HEK293 (cell line): ENCODE measurements around the gene ZNF84.

Experiments used
- GLIS2 ChIP-seq: fragments of 450-650 bp; formaldehyde crosslinking; IDR thresholded peaks from 2 replicates; pipeline ENCODE4 v1.5.1; 2016; ENCODE audit warnings: missing biosample characterization, missing genetic modification characterization
- HOXA7 ChIP-seq: sonication (generic); formaldehyde crosslinking; IDR thresholded peaks from 2 replicates; pipeline ENCODE4 v1.8.1; 2022; ENCODE audit warnings: missing genetic modification reagents, borderline replicate concordance
- KLF1 ChIP-seq: fragments of 450-650 bp; formaldehyde crosslinking; IDR thresholded peaks from 2 replicates; pipeline ENCODE4 v1.5.1; 2016; ENCODE audit warnings: missing biosample characterization, missing genetic modification characterization
- KLF16 ChIP-seq: fragments of 450-650 bp; formaldehyde crosslinking; IDR thresholded peaks from 2 replicates; pipeline ENCODE4 v1.5.1; 2017; ENCODE audit warnings: missing biosample characterization, missing genetic modification characterization
- KLF17 ChIP-seq: fragments of 450-650 bp; formaldehyde crosslinking; IDR thresholded peaks from 2 replicates; pipeline ENCODE4 v1.5.1; 2016; ENCODE audit warnings: missing biosample characterization, missing genetic modification characterization
- MEIS1 ChIP-seq: sonication (generic); formaldehyde crosslinking; IDR thresholded peaks from 2 replicates; pipeline ENCODE4 v1.8.1; 2022; ENCODE audit warnings: missing genetic modification reagents, mild to moderate bottlenecking, borderline replicate concordance
- MZF1 ChIP-seq: fragments of 450-650 bp; formaldehyde crosslinking; IDR thresholded peaks from 2 replicates; pipeline ENCODE4 v1.5.1; 2017; ENCODE audit warnings: missing biosample characterization, missing genetic modification characterization, borderline replicate concordance
- SETDB1 ChIP-seq: IDR thresholded peaks from one replicate; pipeline ENCODE4 v1.6.1; 2017; ENCODE audit warnings: mild to moderate bottlenecking, low read length, moderate library complexity, mixed read lengths; ENCODE audit not compliant: insufficient read length
- ZBTB17 ChIP-seq: fragments of 450-650 bp; formaldehyde crosslinking; IDR thresholded peaks from 2 replicates; pipeline ENCODE4 v1.5.1; 2016; ENCODE audit warnings: missing biosample characterization, missing genetic modification characterization
- ZBTB21 ChIP-seq: fragments of 450-650 bp; formaldehyde crosslinking; IDR thresholded peaks from 2 replicates; pipeline ENCODE4 v1.5.1; 2017; ENCODE audit warnings: missing biosample characterization, missing genetic modification characterization
- ZNF146 ChIP-seq: fragments of 450-650 bp; formaldehyde crosslinking; IDR thresholded peaks from 2 replicates; pipeline ENCODE4 v1.5.1; 2016; ENCODE audit warnings: missing biosample characterization, missing genetic modification characterization
- ZNF184 ChIP-seq: fragments of 450-650 bp; IDR thresholded peaks from 2 replicates; pipeline ENCODE4 v1.5.1; 2018; ENCODE audit warnings: missing biosample characterization, mild to moderate bottlenecking, missing genetic modification characterization
- ZNF202 ChIP-seq: fragments of 450-650 bp; formaldehyde crosslinking; IDR thresholded peaks from 2 replicates; pipeline ENCODE4 v1.5.1; 2016; ENCODE audit warnings: missing biosample characterization, missing genetic modification characterization, borderline replicate concordance
- ZNF280D ChIP-seq: fragments of 450-650 bp; formaldehyde crosslinking; IDR thresholded peaks from 2 replicates; pipeline ENCODE4 v1.5.1; 2016; ENCODE audit warnings: missing biosample characterization, missing genetic modification characterization
- ZNF341 ChIP-seq: fragments of 450-650 bp; formaldehyde crosslinking; IDR thresholded peaks from 2 replicates; pipeline ENCODE4; 2016; ENCODE audit warnings: low read depth, missing biosample characterization, missing genetic modification characterization
- ZNF37A ChIP-seq: fragments of 450-650 bp; IDR thresholded peaks from 2 replicates; pipeline ENCODE4 v1.5.1; 2018; ENCODE audit warnings: missing biosample characterization, missing genetic modification characterization
- ZNF433 ChIP-seq: fragments of 450-650 bp; formaldehyde crosslinking; IDR thresholded peaks from 2 replicates; pipeline ENCODE4 v1.5.1; 2016; ENCODE audit warnings: missing biosample characterization, missing genetic modification characterization, low read depth
- ZNF449 ChIP-seq: fragments of 450-650 bp; formaldehyde crosslinking; IDR thresholded peaks from 2 replicates; pipeline ENCODE4 v1.5.1; 2017; ENCODE audit warnings: missing biosample characterization, mild to moderate bottlenecking, missing genetic modification characterization, moderate library complexity
- ZNF626 ChIP-seq: fragments of 450-650 bp; sonication (Bioruptor Pico); formaldehyde crosslinking; IDR thresholded peaks from 2 replicates; pipeline ENCODE4 v1.5.1; 2018; ENCODE audit warnings: missing biosample characterization, missing genetic modification characterization, inconsistent platforms
- ZNF645 ChIP-seq: fragments of 450-650 bp; formaldehyde crosslinking; IDR thresholded peaks from 2 replicates; pipeline ENCODE4; 2016; ENCODE audit warnings: missing biosample characterization, missing genetic modification characterization
- ZNF76 ChIP-seq: fragments of 450-650 bp; formaldehyde crosslinking; IDR thresholded peaks from 2 replicates; pipeline ENCODE4; 2016; ENCODE audit warnings: low read depth, missing biosample characterization, missing genetic modification characterization, borderline replicate concordance
- ZNF777 ChIP-seq: fragments of 450-650 bp; formaldehyde crosslinking; IDR thresholded peaks from 2 replicates; pipeline ENCODE4 v1.5.1; 2017; ENCODE audit warnings: missing biosample characterization, missing genetic modification characterization, borderline replicate concordance
- ZNF830 ChIP-seq: fragments of 450-650 bp; IDR thresholded peaks from 2 replicates; pipeline ENCODE4 v1.5.0; 2018; ENCODE audit warnings: missing biosample characterization, missing genetic modification characterization, low read depth, mild to moderate bottlenecking, moderate library complexity

Gene ZNF84

GRCh38 chr12:133080026-133080367 lies 42.7 kb downstream of the ZNF84 start (continued):
- TF ChIP-seq ZBTB21 (tag by site-specific recombination) (peak; percentile 61; the same call in 1 of the 2 replicates), ZNF146 (tag by site-specific recombination) (no peak), ZNF280D (tag by site-specific recombination) (no peak), GLIS2 (tag by site-specific recombination) (peak; percentile 65), ZNF341 (tag by site-specific recombination) (no peak), ZBTB17 (tag by site-specific recombination) (peak; percentile 95), KLF17 (tag by site-specific recombination) (peak; percentile 29; the same call in 1 of the 2 replicates), ZNF37A (tag by site-specific recombination) (peak; percentile 63; the same call in 1 of the 2 replicates), SETDB1 (peak; percentile 13), ZNF202 (tag by site-specific recombination) (no peak), ZNF830 (tag by site-specific recombination) (no peak), MZF1 (tag by site-specific recombination) (no peak), ZNF184 (tag by site-specific recombination) (no peak), HOXA7 (no peak), KLF16 (tag by site-specific recombination) (no peak), ZNF433 (tag by site-specific recombination) (no peak), ZNF449 (tag by site-specific recombination) (no peak), ZNF645 (no peak), MEIS1 (CRISPR knock-in tag) (no peak), ZNF626 (no peak), ZNF76 (tag by site-specific recombination) (peak; percentile 99), ZNF777 (tag by site-specific recombination) (no peak), KLF1 (peak; percentile 83)
